A549 (cell line): ENCODE data around the gene TBC1D14. TPM values are rescaled to one million over a fixed set of nuclear protein-coding genes. Genes with fewer than 3 reads are reported as not detected.

Source experiments
- ATAC-seq, 2 experiments: fragments of 200-7000 bp in 1 of 2; fragments of >200 bp in 1 of 2; cut with Nextera tagmentation in 1 of 2; cut with Tn5 transposase in 1 of 2; 3 replicates each; pipeline versions ENCODE4 v1.8.0 to v1.9.1; 2018 to 2020; ENCODE audit warnings: mild to moderate bottlenecking in 1 of 2, moderate library complexity in 1 of 2
- CTCF ChIA-PET: fragments of 300-600 bp; sonication (Branson Sonifier 250); formaldehyde crosslinking; extraction: SDS; loops from one replicate; lab custom pipeline; 2021; ENCODE audit warnings: antibody characterized with exemption, inconsistent platforms; lab: Yijun Ruan, JAX
- POLR2A ChIA-PET: fragments of 350-600 bp; formaldehyde crosslinking; extraction: SDS; loops from one replicate; lab custom pipeline; 2021; ENCODE audit warnings: antibody characterized with exemption, inconsistent platforms; lab: Yijun Ruan, JAX
- DNase-seq, 2 experiments: peaks; one replicate each; pipeline versions ENCODE4 v3.0.0 to v3.0.0-alpha.2; 2011 to 2016; ENCODE audit warnings: low read depth in 1 of 2, low spot score in 1 of 2
- FAIRE-seq: peaks from 2 replicates; lab custom pipeline; 2011; peaks lifted over from hg19 to GRCh38; lab: Jason Lieb, UNC
- H3K27ac ChIP-seq, 2 experiments: fragments of >200 bp; sonication (Bioruptor Twin); formaldehyde crosslinking; 3 replicates each; pipeline ENCODE4 v1.5.1; 2016 to 2017
- H3K4me1 ChIP-seq: fragments of >200 bp; sonication (Bioruptor Twin); formaldehyde crosslinking; 3 replicates; pipeline ENCODE4 v1.6.1; 2016
- H3K4me2 ChIP-seq: fragments of >200 bp; sonication (Bioruptor Twin); formaldehyde crosslinking; 3 replicates; pipeline ENCODE4 v1.6.1; 2016
- H3K4me3 ChIP-seq: fragments of >200 bp; sonication (Bioruptor Twin); formaldehyde crosslinking; 3 replicates; pipeline ENCODE4 v1.5.1; 2016
- H3K9me3 ChIP-seq: fragments of >200 bp; sonication (Bioruptor Twin); formaldehyde crosslinking; 3 replicates; pipeline ENCODE4 v1.6.1; 2016
- ATOH8 ChIP-seq: fragments of 250-450 bp; sonication (Bioruptor Pico); IDR thresholded peaks from 2 replicates; pipeline ENCODE4 v1.5.0; 2020; ENCODE audit warnings: low read depth, mild to moderate bottlenecking, moderate library complexity
- BHLHE40 ChIP-seq: IDR thresholded peaks from 2 replicates; pipeline ENCODE4 v1.6.1; 2012; ENCODE audit warnings: low read depth, low read length, inconsistent platforms
- CBX8 ChIP-seq: fragments of 200-600 bp; sonication (generic); IDR thresholded peaks from 2 replicates; pipeline ENCODE4 v1.6.1; 2016
- CHD2 ChIP-seq: fragments of 150-350 bp; IDR thresholded peaks from 2 replicates; pipeline ENCODE4 v1.6.1; 2014; ENCODE audit warnings: low read length; ENCODE audit not compliant: partially characterized antibody
- CHD4 ChIP-seq: fragments of 200-600 bp; sonication (generic); IDR thresholded peaks from 2 replicates; pipeline ENCODE4 v1.6.1; 2016; ENCODE audit warnings: antibody characterized with exemption, mild to moderate bottlenecking, borderline replicate concordance
- E2F6 ChIP-seq: IDR thresholded peaks from 2 replicates; pipeline ENCODE4 v1.6.1; 2012; ENCODE audit warnings: low read depth, borderline replicate concordance
- EHMT2 ChIP-seq: fragments of 200-600 bp; sonication (generic); IDR thresholded peaks from 2 replicates; pipeline ENCODE4 v1.6.1; 2016; ENCODE audit warnings: antibody characterized with exemption, low read depth, mild to moderate bottlenecking, moderate library complexity
- ESRRA ChIP-seq: fragments of 150-350 bp; IDR thresholded peaks from 2 replicates; pipeline ENCODE4 v1.6.1; 2014; ENCODE audit warnings: mild to moderate bottlenecking, low read length, borderline replicate concordance
- FOSL2 ChIP-seq, 2 experiments: fragments of 450-650 bp in 1 of 2; fragments of >200 bp in 1 of 2; sonication (Bioruptor Twin) in 1 of 2; formaldehyde crosslinking; IDR thresholded peaks; 2 replicates each; pipeline versions ENCODE4 v1.5.0 to v1.6.1; 2016 to 2020; ENCODE audit warnings: mild to moderate bottlenecking in 1 of 2, moderate library complexity in 1 of 2
- GATA3 ChIP-seq: IDR thresholded peaks from 2 replicates; pipeline ENCODE4 v1.6.1; 2012; ENCODE audit warnings: borderline replicate concordance
- HES2 ChIP-seq: fragments of >200 bp; sonication (Bioruptor Twin); formaldehyde crosslinking; IDR thresholded peaks from 2 replicates; pipeline ENCODE4 v1.6.1; 2016
- MAX ChIP-seq: IDR thresholded peaks from 2 replicates; pipeline ENCODE4 v1.6.1; 2012
- NFE2L2 ChIP-seq: fragments of 150-350 bp; conservative IDR thresholded peaks from 2 replicates; pipeline ENCODE4 v1.6.1; 2014; ENCODE audit warnings: low read length
- RAD21 ChIP-seq, 2 experiments: fragments of >200 bp in 1 of 2; sonication (Bioruptor Twin) in 1 of 2; formaldehyde crosslinking in 1 of 2; IDR thresholded peaks in 1 of 2; conservative IDR thresholded peaks in 1 of 2; 2 replicates in 1 of 2; 3 replicates in 1 of 2; pipeline ENCODE4 v1.6.1; 2012 to 2018; ENCODE audit warnings: inconsistent platforms in 1 of 2
- RARB ChIP-seq: fragments of 250-450 bp; sonication (Bioruptor Pico); IDR thresholded peaks from 2 replicates; pipeline ENCODE4 v1.8.0; 2021; ENCODE audit warnings: mild to moderate bottlenecking, moderate library complexity
- RCOR1 ChIP-seq: fragments of 150-350 bp; IDR thresholded peaks from 2 replicates; pipeline ENCODE4 v1.6.1; 2014; ENCODE audit warnings: antibody characterized with exemption, low read length, low read depth
- RFX5 ChIP-seq: fragments of 450-650 bp; IDR thresholded peaks from 2 replicates; pipeline ENCODE4 v1.7.1; 2014; ENCODE audit warnings: antibody characterized with exemption, mild to moderate bottlenecking, moderate library complexity
- RNF2 ChIP-seq: fragments of 200-600 bp; sonication (generic); IDR thresholded peaks from 2 replicates; pipeline ENCODE4 v1.6.1; 2016; ENCODE audit warnings: low read depth, mild to moderate bottlenecking, antibody characterized with exemption, moderate library complexity, borderline replicate concordance
- TFCP2L1 ChIP-seq: fragments of 250-450 bp; sonication (Bioruptor Pico); IDR thresholded peaks from 2 replicates; pipeline ENCODE4 v1.5.0; 2021; ENCODE audit warnings: mild to moderate bottlenecking
- ZNF302 ChIP-seq: fragments of 250-450 bp; sonication (Bioruptor Pico); IDR thresholded peaks from 2 replicates; pipeline ENCODE4 v1.9.0; 2021; ENCODE audit warnings: inconsistent platforms, mild to moderate bottlenecking, moderate library complexity
- ZSCAN20 ChIP-seq: fragments of 250-450 bp; sonication (Bioruptor Pico); IDR thresholded peaks from 2 replicates; pipeline ENCODE4 v1.8.0; 2022; ENCODE audit warnings: mild to moderate bottlenecking, moderate library complexity
- WGBS: methylation state at CpG from one replicate; pipeline ENCODE4 v1.1.6; 2017; ENCODE audit errors: missing lambda C conversion rate; 5-methylcytosine and 5-hydroxymethylcytosine counted together
- polyA plus RNA-seq, 4 experiments: library from polyadenylated mRNA; depleted of rRNA in 3 of 4; stranded (reverse); fragments of >200 nt; fragmentation: RNase III in 1 of 4; extraction: RNeasy Plus Mini Kit Qiagen cat#74134 plus additional on column Dnase treatment in 1 of 4; gene quantifications; 2 replicates in 3 of 4; 3 replicates in 1 of 4; pipeline ENCODE4 v1.2.3, GENCODE V29; 2011 to 2017

TBC1D14 gene
- polyA plus RNA-seq, 2 of the 4 experiments (the other 2 are of a cell fraction): 30.2 to 39.0 TPM

- H3K4me2 ChIP-seq: no peak overlapping the region
- no peak for FAIRE-seq
- TF ChIP-seq ATOH8 (no peak), CBX8 (no peak), HES2 (no peak), RFX5 (no peak), TFCP2L1 (CRISPR knock-in tag) (no peak), CHD2 (no peak), EHMT2 (no peak), ZNF302 (no peak), ESRRA (no peak), CHD4 (no peak), ZSCAN20 (CRISPR knock-in tag) (no peak), RAD21 (conservative IDR thresholded peaks at IDR 0.05 in 1 of 2, IDR thresholded peaks at IDR 0.05 in 1 of 2) (no peak), MAX (no peak), BHLHE40 (no peak), FOSL2 (IDR thresholded peaks at IDR 0.05) (no peak), FOSL2 (CRISPR knock-in tag; IDR thresholded peaks at IDR 0.05) (no peak), NFE2L2 (no peak), RCOR1 (no peak), E2F6 (no peak)
- ChIA-PET CTCF (interaction anchor here (0.8 kb wide), 1 partner anchor 233 kb away, joined by 3 read pairs; no protein-coding TSS in a partner anchor), POLR2A (no interaction called here)
- peaks cover 15% of the 10 kb centered on the region for H3K4me1 ChIP-seq
- no peaks in the 10 kb centered on the region for H3K9me3 ChIP-seq
- no peak overlapping the region for H3K27ac ChIP-seq
- 76% methylated on average over 17 of the region's 35 CpGs for WGBS
- no peak for ATAC-seq
- H3K4me3 ChIP-seq: no peak overlapping the region
- DNase-seq: no peak
Observed at GRCh38 chr4:6953751-6954380, 44.2 kb downstream of the TBC1D14 start.

- ChIA-PET POLR2A (no interaction called here), CTCF (no interaction called here)
- no peaks in the 10 kb centered on the region for H3K9me3 ChIP-seq
- no peak overlapping the region for H3K27ac ChIP-seq
- FAIRE-seq (no peak), DNase-seq (no peak), ATAC-seq (no peak)
- H3K4me3 ChIP-seq: no peak overlapping the region
- TF ChIP-seq GATA3 (no peak), RARB (CRISPR knock-in tag) (no peak), NFE2L2 (no peak), RNF2 (no peak), RCOR1 (no peak), ATOH8 (no peak)
- peaks cover 15% of the 10 kb centered on the region for H3K4me1 ChIP-seq
- H3K4me2 ChIP-seq: no peak overlapping the region
- WGBS: 93% methylated on average over 17 of the region's 17 CpGs
Observed at GRCh38 chr4:6955261-6955911, 45.8 kb downstream of the TBC1D14 start.
